SK-N-SH (cell line): ENCODE data around the gene AGAP1. TPM values are rescaled to one million over a fixed set of nuclear protein-coding genes. Genes with fewer than 3 reads are reported as not detected.

Experiments
- CTCF ChIA-PET: fragments of 300-600, 350-600 bp; formaldehyde crosslinking; extraction: SDS; loops from one replicate; lab custom pipeline; 2021; lab: Yijun Ruan, JAX
- POLR2A ChIA-PET: fragments of 350-600 bp; sonication (Branson Sonifier 250); formaldehyde crosslinking; extraction: SDS; loops from one replicate; lab custom pipeline; 2020; ENCODE audit warnings: antibody characterized with exemption, inconsistent platforms; lab: Yijun Ruan, JAX
- DNase-seq: peaks from one replicate; pipeline ENCODE4 v3.0.0; 2012
- H2AFZ ChIP-seq: fragments of 200-600 bp; sonication (generic); 2 replicates; pipeline ENCODE4 v1.8.1; 2016; ENCODE audit warnings: antibody characterized with exemption, mild to moderate bottlenecking, low read depth
- H3F3A ChIP-seq: fragments of 200-600 bp; sonication (generic); replicated peaks from 2 replicates; pipeline ENCODE3; 2016; ENCODE audit warnings: antibody characterized with exemption, mild to moderate bottlenecking; ENCODE audit not compliant: insufficient read depth
- H3K27ac ChIP-seq, 2 experiments: fragments of 200-500 bp in 1 of 2; fragments of 200-600 bp in 1 of 2; sonication (Bioruptor generic) in 1 of 2; sonication (generic), shearing (Covaris generic) in 1 of 2; 2 replicates each; pipeline versions ENCODE4 v1.5.1 to v1.6.1; 2014 to 2016; ENCODE audit warnings: low read depth in 2 of 2, inconsistent platforms in 1 of 2, low read length in 1 of 2, mild to moderate bottlenecking in 1 of 2, mixed read lengths in 1 of 2
- H3K27me3 ChIP-seq: fragments of 200-600 bp; sonication (generic), shearing (Covaris generic); 2 replicates; pipeline ENCODE4 v1.6.1; 2016; ENCODE audit warnings: mixed run types; ENCODE audit not compliant: insufficient read depth
- H3K36me3 ChIP-seq, 2 experiments: fragments of 200-500 bp in 1 of 2; fragments of 200-600 bp in 1 of 2; sonication (Bioruptor generic) in 1 of 2; sonication (generic) in 1 of 2; replicated peaks in 1 of 2; 2 replicates each; pipeline versions ENCODE3 to v1.5.1; 2014 to 2016; ENCODE audit warnings: low read length in 1 of 2, mild to moderate bottlenecking in 1 of 2; ENCODE audit not compliant: insufficient read depth in 2 of 2, control insufficient read depth in 1 of 2
- H3K4me1 ChIP-seq, 2 experiments: fragments of 200-500 bp in 1 of 2; fragments of 200-600 bp in 1 of 2; sonication (Bioruptor generic) in 1 of 2; sonication (generic), shearing (Covaris generic) in 1 of 2; 2 replicates each; pipeline versions ENCODE4 v1.5.1 to v1.6.1; 2014 to 2016; ENCODE audit warnings: low read depth in 1 of 2, low read length in 1 of 2, mixed run types in 1 of 2; ENCODE audit not compliant: insufficient read depth in 2 of 2, control insufficient read depth in 1 of 2
- H3K4me2 ChIP-seq: fragments of 200-600 bp; sonication (generic), shearing (Covaris generic); 2 replicates; pipeline ENCODE4 v1.6.1; 2017; ENCODE audit warnings: mixed run types
- H3K4me3 ChIP-seq, 2 experiments: fragments of 200-500 bp in 1 of 2; fragments of 200-600 bp in 1 of 2; sonication (Bioruptor generic) in 1 of 2; sonication (generic), shearing (Covaris generic) in 1 of 2; 2 replicates each; pipeline versions ENCODE4 v1.5.1 to v1.8.1; 2014 to 2016; ENCODE audit warnings: low read depth in 2 of 2, inconsistent platforms in 1 of 2, low read length in 1 of 2, mild to moderate bottlenecking in 1 of 2, mixed read lengths in 1 of 2, moderate library complexity in 1 of 2
- H3K79me2 ChIP-seq: fragments of 200-600 bp; sonication (generic); 2 replicates; pipeline ENCODE4 v1.8.1; 2017; ENCODE audit warnings: mild to moderate bottlenecking; ENCODE audit not compliant: insufficient read depth
- H3K9ac ChIP-seq: fragments of 200-600 bp; sonication (generic); 2 replicates; pipeline ENCODE4 v1.6.1; 2017; ENCODE audit warnings: mixed run types
- H3K9me2 ChIP-seq: fragments of 200-600 bp; sonication (generic); 2 replicates; pipeline ENCODE4 v1.6.1; 2017; ENCODE audit warnings: mixed run types
- H3K9me3 ChIP-seq: fragments of 200-600 bp; sonication (generic); 2 replicates; pipeline ENCODE4 v1.6.1; 2017; ENCODE audit warnings: mixed run types, mild to moderate bottlenecking, moderate library complexity
- H4K20me1 ChIP-seq: fragments of 200-600 bp; sonication (generic); 2 replicates; pipeline ENCODE4 v1.6.1; 2017; ENCODE audit warnings: mild to moderate bottlenecking, mixed run types; ENCODE audit not compliant: insufficient read depth
- CHD2 ChIP-seq: fragments of 150-350 bp; IDR thresholded peaks from 2 replicates; pipeline ENCODE4 v1.6.1; 2018; ENCODE audit warnings: low read length; ENCODE audit not compliant: partially characterized antibody
- ELF1 ChIP-seq: IDR thresholded peaks from 2 replicates; pipeline ENCODE4 v1.4.0; 2012
- EP300 ChIP-seq, 2 experiments: IDR thresholded peaks; 2 replicates each; pipeline versions ENCODE4 v1.4.0 to v1.6.1; 2012; ENCODE audit warnings: borderline replicate concordance in 1 of 2, low read depth in 1 of 2, low read length in 1 of 2
- FOXM1 ChIP-seq: IDR thresholded peaks from 2 replicates; pipeline ENCODE4 v1.4.0; 2012; ENCODE audit warnings: low read depth, mild to moderate bottlenecking
- GABPA ChIP-seq: IDR thresholded peaks from 2 replicates; pipeline ENCODE4 v1.4.0; 2012; ENCODE audit warnings: low read depth, mild to moderate bottlenecking
- GATA2 ChIP-seq: sonication (generic); formaldehyde crosslinking; IDR thresholded peaks from 2 replicates; pipeline ENCODE4 v1.5.0; 2020; ENCODE audit warnings: mild to moderate bottlenecking, missing genetic modification reagents
- JUND ChIP-seq: IDR thresholded peaks from 2 replicates; pipeline ENCODE4 v1.4.0; 2012
- MAX ChIP-seq: IDR thresholded peaks from 2 replicates; pipeline ENCODE4 v1.4.0; 2012; ENCODE audit warnings: low read depth
- NFIC ChIP-seq: IDR thresholded peaks from 2 replicates; pipeline ENCODE4 v1.4.0; 2012; ENCODE audit warnings: borderline replicate concordance
- NRF1 ChIP-seq: IDR thresholded peaks from 2 replicates; pipeline ENCODE4 v1.6.1; 2012; ENCODE audit warnings: low read depth, mild to moderate bottlenecking, low read length
- PBX3 ChIP-seq: IDR thresholded peaks from 2 replicates; pipeline ENCODE4; 2012
- POLR2AphosphoS5 ChIP-seq: IDR thresholded peaks from 2 replicates; pipeline ENCODE4 v1.6.1; 2012; ENCODE audit warnings: low read depth, low read length
- REST ChIP-seq: IDR thresholded peaks from 2 replicates; pipeline ENCODE4 v1.6.1; 2012; ENCODE audit warnings: mild to moderate bottlenecking, low read depth, low read length, moderate library complexity
- RXRA ChIP-seq: IDR thresholded peaks from 2 replicates; pipeline ENCODE4 v1.4.0; 2012; ENCODE audit warnings: low read depth, mild to moderate bottlenecking, borderline replicate concordance
- SIN3A ChIP-seq: IDR thresholded peaks from 2 replicates; pipeline ENCODE4 v1.6.1; 2012; ENCODE audit warnings: low read depth, mild to moderate bottlenecking, low read length, moderate library complexity, borderline replicate concordance
- SMC3 ChIP-seq: IDR thresholded peaks from 2 replicates; pipeline ENCODE4 v1.6.1; 2012; ENCODE audit warnings: low read depth, low read length, improper control_type of control experiment
- TCF12 ChIP-seq: IDR thresholded peaks from 2 replicates; pipeline ENCODE4 v1.4.0; 2012
- WGBS: methylation state at CpG from one replicate; pipeline ENCODE4 v1.1.6; 2017; ENCODE audit warnings: low lambda C conversion rate; 5-methylcytosine and 5-hydroxymethylcytosine counted together
- polyA plus RNA-seq, 3 experiments: library from polyadenylated mRNA; depleted of rRNA; stranded (reverse); fragments of >200 nt; gene quantifications; 2 replicates each; pipeline ENCODE4 v1.2.3, GENCODE V29; 2012
- TF ChIP-seq, protein P1 (sequence below): IDR thresholded peaks from 2 replicates; pipeline ENCODE4 v1.4.0; 2012; ENCODE audit warnings: low read depth, borderline replicate concordance
- TF ChIP-seq, protein P2 (sequence below): IDR thresholded peaks from 2 replicates; pipeline ENCODE4 v1.4.0; 2012; ENCODE audit warnings: low read depth, borderline replicate concordance

Gene AGAP1
- polyA plus RNA-seq, 1 of the 3 experiments (the other 2 are of a cell fraction): 8.8 TPM

DNA sequence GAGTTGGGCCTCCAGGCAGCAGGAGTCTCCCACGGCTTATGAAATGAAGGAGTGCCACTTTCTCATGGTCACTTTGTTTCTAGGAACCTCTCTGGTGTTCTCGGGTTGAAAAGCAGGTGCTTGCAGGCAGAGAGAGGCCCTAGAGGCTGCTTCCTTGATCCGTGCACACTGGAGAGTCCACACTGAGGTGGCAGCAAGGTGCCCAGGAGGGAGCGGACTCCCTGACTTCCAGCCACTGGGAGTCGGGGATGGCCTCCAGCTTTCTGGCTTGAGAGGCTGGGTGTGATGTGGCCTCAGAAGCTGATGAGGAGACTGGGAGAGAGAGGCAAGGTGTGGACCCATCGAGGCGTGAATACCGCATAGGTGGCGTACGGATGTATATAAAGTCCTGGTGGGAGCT is 221.8 kb downstream of the AGAP1 start:
- no peak for DNase-seq
- Histone ChIP-seq H3F3A (no peaks in the 10 kb centered on the region), H3K27me3 (no peaks in the 10 kb centered on the region), H3K4me2 (no peak overlapping the region), H4K20me1 (no peaks in the 10 kb centered on the region), H2AFZ (no peak overlapping the region), H3K36me3 (peaks cover 0 to 3% of the 10 kb centered on the region in 2 experiments), H3K4me3 (no peak overlapping the region), H3K9me2 (no peaks in the 10 kb centered on the region), H3K27ac (no peak overlapping the region), H3K9ac (no peak overlapping the region), H3K79me2 (0 out of 2 replicates have a peak, but pooled peaks cover 3% of the 10 kb centered on the region)
- CTCF ChIA-PET: interaction anchor here (0.8 to 2.7 kb wide), 4 partner anchors 30 to 121 kb away, joined by 3 to 12 read pairs (median 5); no protein-coding TSS in a partner anchor
- POLR2A ChIA-PET: no interaction called here
- WGBS: 96% methylated on average over 10 of the region's 10 CpGs
- TF ChIP-seq CHD2 (no peak), EP300 (IDR thresholded peaks at IDR 0.05; ENCODE audit: borderline replicate concordance in 1 of 2, low read depth in 1 of 2, low read length in 1 of 2) (no peak), ELF1 (no peak), TCF12 (no peak), MAX (no peak), PBX3 (no peak), NFIC (no peak), GABPA (no peak), REST (no peak), FOXM1 (no peak), POLR2AphosphoS5 (no peak), JUND (no peak), NRF1 (no peak), SIN3A (no peak), SMC3 (no peak), GATA2 (no peak), RXRA (no peak)
- TF ChIP-seq, protein P1, sequence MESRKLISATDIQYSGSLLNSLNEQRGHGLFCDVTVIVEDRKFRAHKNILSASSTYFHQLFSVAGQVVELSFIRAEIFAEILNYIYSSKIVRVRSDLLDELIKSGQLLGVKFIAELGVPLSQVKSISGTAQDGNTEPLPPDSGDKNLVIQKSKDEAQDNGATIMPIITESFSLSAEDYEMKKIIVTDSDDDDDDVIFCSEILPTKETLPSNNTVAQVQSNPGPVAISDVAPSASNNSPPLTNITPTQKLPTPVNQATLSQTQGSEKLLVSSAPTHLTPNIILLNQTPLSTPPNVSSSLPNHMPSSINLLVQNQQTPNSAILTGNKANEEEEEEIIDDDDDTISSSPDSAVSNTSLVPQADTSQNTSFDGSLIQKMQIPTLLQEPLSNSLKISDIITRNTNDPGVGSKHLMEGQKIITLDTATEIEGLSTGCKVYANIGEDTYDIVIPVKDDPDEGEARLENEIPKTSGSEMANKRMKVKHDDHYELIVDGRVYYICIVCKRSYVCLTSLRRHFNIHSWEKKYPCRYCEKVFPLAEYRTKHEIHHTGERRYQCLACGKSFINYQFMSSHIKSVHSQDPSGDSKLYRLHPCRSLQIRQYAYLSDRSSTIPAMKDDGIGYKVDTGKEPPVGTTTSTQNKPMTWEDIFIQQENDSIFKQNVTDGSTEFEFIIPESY: no peak
- TF ChIP-seq, protein P2, sequence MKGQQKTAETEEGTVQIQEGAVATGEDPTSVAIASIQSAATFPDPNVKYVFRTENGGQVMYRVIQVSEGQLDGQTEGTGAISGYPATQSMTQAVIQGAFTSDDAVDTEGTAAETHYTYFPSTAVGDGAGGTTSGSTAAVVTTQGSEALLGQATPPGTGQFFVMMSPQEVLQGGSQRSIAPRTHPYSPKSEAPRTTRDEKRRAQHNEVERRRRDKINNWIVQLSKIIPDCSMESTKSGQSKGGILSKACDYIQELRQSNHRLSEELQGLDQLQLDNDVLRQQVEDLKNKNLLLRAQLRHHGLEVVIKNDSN: no peak
- TF ChIP-seq, all 33 proteins: peak for 0
- H3K9me3 ChIP-seq: no peaks in the 10 kb centered on the region
- H3K4me1 ChIP-seq: peaks cover 0 to 31% of the 10 kb centered on the region in 2 experiments; a peak in 2 of 4 replicates
